NB4 (cell line): ENCODE measurements around the gene AGPAT3.

Source experiments
- POLR2A ChIP-seq: IDR thresholded peaks from 2 replicates; pipeline ENCODE4 v1.6.1; 2011; ENCODE audit warnings: mild to moderate bottlenecking; ENCODE audit not compliant: insufficient read length; ENCODE audit errors: extremely low read depth
- TF ChIP-seq, protein P1 (sequence below): IDR thresholded peaks from 2 replicates; pipeline ENCODE4 v1.6.1; 2011; ENCODE audit warnings: low read depth, low read length

DNA sequence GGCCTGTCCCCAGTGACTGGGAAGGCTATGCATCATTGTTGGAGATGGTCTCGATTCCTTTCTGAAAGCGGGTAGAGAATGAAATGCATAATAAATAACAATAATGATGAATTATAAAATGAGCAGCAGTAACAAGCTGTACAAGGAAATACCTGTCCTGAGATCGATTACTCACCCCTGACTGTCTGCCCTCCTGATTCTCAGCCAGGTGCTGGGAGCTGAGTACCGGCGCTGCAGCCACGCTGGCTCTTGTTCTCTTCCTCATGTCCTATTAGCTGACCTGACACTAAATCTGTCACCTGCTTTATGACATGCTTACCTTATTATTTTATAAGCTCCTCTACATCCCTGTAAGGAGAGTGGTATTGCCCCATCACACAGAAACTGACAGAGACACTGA, 3.4 kb downstream of the AGPAT3 start:
- no peak for TF ChIP-seq POLR2A
- TF ChIP-seq, protein P1, sequence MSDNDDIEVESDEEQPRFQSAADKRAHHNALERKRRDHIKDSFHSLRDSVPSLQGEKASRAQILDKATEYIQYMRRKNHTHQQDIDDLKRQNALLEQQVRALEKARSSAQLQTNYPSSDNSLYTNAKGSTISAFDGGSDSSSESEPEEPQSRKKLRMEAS: no peak
